PFSK-1 (cell line): ENCODE measurements around the gene CATSPER3.

ENCODE experiments used
- FOXP2 ChIP-seq: optimal IDR thresholded peaks from 2 replicates; pipeline ENCODE3; 2011; ENCODE audit warnings: borderline replicate concordance, control low read depth, inconsistent platforms; ENCODE audit not compliant: insufficient read depth; ENCODE audit errors: extremely low read length, extremely low read depth
- POLR2AphosphoS5 ChIP-seq: IDR thresholded peaks from 2 replicates; pipeline ENCODE4 v1.6.1; 2012; ENCODE audit warnings: low read depth, mild to moderate bottlenecking, control low read depth, low read length, moderate library complexity
- REST ChIP-seq, 2 experiments: IDR thresholded peaks; 2 replicates each; pipeline versions ENCODE4 v1.6.1 to v1.8.0; 2011 to 2012; ENCODE audit warnings: low read depth in 2 of 2, low read length in 2 of 2, control low read depth in 1 of 2, inconsistent platforms in 1 of 2, mild to moderate bottlenecking in 1 of 2, moderate library complexity in 1 of 2; ENCODE audit not compliant: insufficient read depth in 1 of 2
- SIN3A ChIP-seq: IDR thresholded peaks from 2 replicates; pipeline ENCODE4 v1.6.1; 2012; ENCODE audit warnings: mild to moderate bottlenecking, low read length, moderate library complexity, borderline replicate concordance; ENCODE audit not compliant: insufficient read depth
- TAF1 ChIP-seq: IDR thresholded peaks from 2 replicates; pipeline ENCODE4 v1.6.1; 2012; ENCODE audit warnings: low read length, control low read depth, borderline replicate concordance; ENCODE audit not compliant: insufficient read depth

Gene CATSPER3

DNA sequence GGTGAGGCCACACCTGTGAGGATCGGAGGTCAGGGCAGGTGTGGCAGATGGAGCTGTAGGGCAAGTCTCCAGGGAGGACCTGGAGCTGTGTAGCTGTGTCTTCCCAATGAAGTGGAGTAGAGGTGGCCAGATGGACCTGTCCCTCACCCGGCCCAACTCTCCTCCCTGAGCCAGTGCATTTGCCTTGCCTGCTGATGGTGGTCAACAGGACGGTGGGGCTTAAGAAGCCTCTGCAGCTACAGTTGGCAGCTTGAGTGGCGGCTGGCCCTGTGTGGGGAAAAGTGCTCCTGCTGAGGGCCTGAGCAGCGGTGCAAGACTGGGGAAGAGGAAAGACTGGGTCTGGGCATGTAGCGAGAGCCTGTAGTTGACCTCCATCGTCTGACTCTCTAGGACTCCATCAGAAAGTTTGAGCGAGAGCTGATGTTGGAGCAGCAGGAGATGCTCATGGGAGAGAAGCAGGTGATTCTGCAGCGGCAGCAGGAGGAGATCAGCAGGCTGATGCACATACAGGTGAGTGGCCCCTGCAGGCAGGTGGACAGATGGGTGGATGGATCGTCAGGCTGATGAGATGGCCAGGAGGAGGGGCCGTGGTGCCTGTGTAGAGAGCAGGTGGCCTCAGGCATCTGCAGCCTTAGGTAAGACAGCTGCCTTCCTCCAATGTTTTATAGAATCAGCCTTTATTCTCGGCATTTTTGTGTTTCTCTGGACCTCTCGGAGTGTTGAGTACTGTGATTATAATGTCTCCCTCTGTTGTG, 41.5 kb downstream of the CATSPER3 start:
- TF ChIP-seq SIN3A: no peak

DNA sequence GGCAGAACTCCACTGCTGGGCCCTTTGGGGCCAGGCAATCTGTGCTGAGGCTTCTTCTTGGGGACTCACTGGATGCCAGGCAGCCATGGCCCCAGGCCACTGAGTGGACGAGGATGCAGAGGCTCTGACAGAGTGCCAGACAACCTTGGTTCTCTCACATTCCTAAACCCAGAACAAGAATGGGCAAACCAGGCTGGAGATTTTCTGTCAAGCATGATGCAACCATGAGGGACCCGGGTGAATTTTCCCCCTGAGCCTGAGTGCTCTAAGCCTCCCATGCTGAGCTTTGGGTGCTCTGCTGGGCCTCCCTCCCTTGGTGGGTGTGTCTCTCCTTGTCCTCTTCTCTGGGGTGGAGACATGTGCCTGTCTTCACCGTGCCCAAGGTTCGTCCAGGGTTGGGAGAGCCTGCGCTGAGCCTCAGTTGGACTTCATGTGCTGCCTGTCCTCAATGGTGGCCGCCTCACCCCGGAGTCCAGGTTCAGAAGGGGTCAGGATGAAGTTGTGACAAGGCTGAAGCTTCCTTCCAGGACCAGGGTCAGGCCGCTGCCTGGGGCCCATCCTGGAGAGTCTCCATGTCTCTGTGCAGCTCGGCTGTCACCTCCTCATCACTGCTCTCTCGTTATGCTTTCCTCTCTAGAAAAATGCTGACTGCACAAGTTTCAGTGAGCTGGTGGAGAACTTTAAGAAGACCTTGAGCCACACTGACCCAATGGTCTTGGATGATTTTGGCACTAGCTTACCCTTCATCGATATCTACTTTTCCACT, 42.2 kb downstream of the CATSPER3 start:
- no peak for TF ChIP-seq FOXP2
- no peak for TF ChIP-seq REST (IDR thresholded peaks at IDR 0.05; ENCODE audit: insufficient read depth in 1 of 2, low read depth in 2 of 2, low read length in 2 of 2)
- TF ChIP-seq SIN3A: no peak
- TF ChIP-seq TAF1: no peak
- TF ChIP-seq POLR2AphosphoS5: no peak

GRCh38 chr5:135010502-135011354, 43.0 kb downstream of the CATSPER3 start:
- TF ChIP-seq FOXP2 (no peak), SIN3A (no peak)

DNA sequence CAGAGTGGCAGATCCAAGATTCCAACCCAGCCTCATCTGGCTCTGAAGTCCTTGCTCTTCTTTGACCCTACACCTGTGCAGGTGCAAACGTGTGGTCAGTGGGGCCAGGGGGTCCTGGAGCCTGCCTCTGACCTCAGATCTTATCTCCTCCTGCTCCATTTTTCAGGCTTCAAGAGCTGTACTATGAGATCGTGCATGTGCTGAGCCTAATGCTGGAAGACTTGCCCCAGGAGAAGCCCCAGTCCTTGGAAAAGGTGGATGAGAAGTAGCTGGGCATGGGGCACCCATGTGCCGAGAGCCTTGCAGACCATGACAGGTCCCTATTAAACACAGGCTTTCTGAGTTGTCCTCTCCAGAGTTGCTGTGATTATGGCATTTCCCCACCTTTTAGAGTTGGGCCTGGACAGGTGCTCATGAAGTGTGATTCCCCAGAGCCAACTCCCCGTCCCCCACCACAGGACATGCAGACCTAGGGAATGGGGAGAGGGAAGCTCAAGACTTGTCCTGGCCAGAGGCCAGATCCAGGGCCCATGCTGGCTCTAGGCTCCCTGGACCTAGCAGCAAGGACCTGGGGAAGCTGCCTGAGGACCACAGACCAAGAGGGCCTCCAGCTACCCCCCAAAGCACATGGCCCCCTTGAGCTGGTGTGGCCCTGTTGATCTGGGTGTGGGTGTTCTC, 43.8 kb downstream of the CATSPER3 start:
- TF ChIP-seq REST (IDR thresholded peaks at IDR 0.05; ENCODE audit: insufficient read depth in 1 of 2, low read depth in 2 of 2, low read length in 2 of 2) (no peak), POLR2AphosphoS5 (no peak)

DNA sequence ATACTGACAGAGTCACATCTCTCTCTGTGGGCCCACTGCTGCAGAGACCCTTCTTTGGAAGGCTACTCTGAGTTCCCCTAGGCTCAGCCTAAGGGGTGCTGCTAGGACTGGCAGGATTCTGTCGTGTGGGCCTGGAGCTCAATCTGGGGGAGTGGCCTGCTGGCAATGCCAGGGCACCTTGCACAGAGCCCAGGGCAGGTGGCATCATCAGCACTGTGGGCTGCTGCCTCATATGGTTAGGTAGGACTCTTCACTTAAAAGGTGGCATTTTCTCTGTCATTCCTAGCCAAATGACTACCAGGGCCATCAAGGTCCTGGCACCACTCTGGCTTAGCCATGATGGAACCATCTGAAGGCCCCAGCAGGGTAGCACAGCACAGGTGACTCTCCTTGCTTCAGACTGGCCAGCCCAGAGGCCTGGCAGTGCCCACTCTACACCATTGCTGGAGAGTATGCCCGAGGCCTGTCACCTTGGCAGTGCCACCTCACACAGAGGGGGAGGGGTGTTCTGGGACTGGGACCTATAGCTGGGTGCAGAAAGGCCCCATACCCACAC, 44.4 kb downstream of the CATSPER3 start:
- TF ChIP-seq SIN3A (no peak), TAF1 (no peak), POLR2AphosphoS5 (no peak), REST (IDR thresholded peaks at IDR 0.05; ENCODE audit: insufficient read depth in 1 of 2, low read depth in 2 of 2, low read length in 2 of 2) (no peak), FOXP2 (no peak)
